Measurements from ENCODE around the gene ZNF483. TPM values are rescaled to one million over a fixed set of nuclear protein-coding genes. Genes with fewer than 3 reads are reported as not detected.
A peak's percentile ranks its signal among the peaks of the same experiment; 100 is the strongest.

ZNF483 gene
- polyA plus RNA-seq, 1 donor (not counting 4 experiments of a cell fraction or from before 2014, with no cell fraction given), result 0.90 TPM

GRCh38 chr9:111599955-111600343 is 75.0 kb downstream of the ZNF483 start:
- peaks cover 8 to 18% of the 10 kb centered on the region in 2 experiments for H3K36me3 ChIP-seq (ENCODE audit: control insufficient read depth in 2 of 2, extremely low read depth in 1 of 2, insufficient read depth in 2 of 2, low read length in 2 of 2)
- H3K9ac ChIP-seq (ENCODE audit: control insufficient read depth, extremely low read depth, insufficient read depth, low read length), result peak overlapping the region; percentile 85
- FAIRE-seq (no peak), DNase-seq (ENCODE audit: low read depth, low spot score) (no peak)
- peak overlapping the region; percentile 94 for H3K4me2 ChIP-seq (ENCODE audit: control insufficient read depth, extremely low read depth, insufficient read depth, low read depth, low read length)
- H3K4me3 ChIP-seq (ENCODE audit: control insufficient read depth in 2 of 3, extremely low read depth in 1 of 3, insufficient read depth in 2 of 3, low read depth in 1 of 3, low read length in 3 of 3), result peak overlapping the region; percentile 63 to 96 (median 90)
- peaks cover 11% of the 10 kb centered on the region for H3K79me2 ChIP-seq (ENCODE audit: control insufficient read depth, insufficient read depth, low read length)
- peak overlapping the region; percentile 95 for H2AFZ ChIP-seq (ENCODE audit: control insufficient read depth, low read length)
- H4K20me1 ChIP-seq (ENCODE audit: control insufficient read depth, extremely low read depth, insufficient read depth, low read length), result no peaks in the 10 kb centered on the region
- dilution Hi-C loops (cut with MboI; ENCODE audit: extremely low pct_ligation_motif_present, low sequenced_read_pairs), result no loop called here
- no peaks in the 10 kb centered on the region for H3K27me3 ChIP-seq (ENCODE audit: control insufficient read depth, extremely low read depth, insufficient read depth, low read length)
- H3K4me1 ChIP-seq (ENCODE audit: control insufficient read depth, extremely low read depth, insufficient read depth, low read length), result peaks cover 19% of the 10 kb centered on the region
- H3K9me1 ChIP-seq (ENCODE audit: control insufficient read depth, extremely low read depth, insufficient read depth, low read length), result no peaks in the 10 kb centered on the region
- TF ChIP-seq CTCF (optimal IDR thresholded peaks at IDR 0.05 in 1 of 3, IDR thresholded peaks at IDR 0.05 in 1 of 3, conservative IDR thresholded peaks at IDR 0.05 in 1 of 3; ENCODE audit: extremely low read depth in 1 of 3, insufficient read depth in 2 of 3, low read length in 3 of 3) (no peak), EZH2 (IDR thresholded peaks at IDR 0.05; ENCODE audit: low read length) (no peak)
- no peaks in the 10 kb centered on the region for H3K9me3 ChIP-seq (ENCODE audit: control insufficient read depth, low read depth, low read length)
- peak overlapping the region; percentile 81 for H3K27ac ChIP-seq (ENCODE audit: control insufficient read depth, insufficient read depth, low read length)

GRCh38 chr9:111601237-111602018 is 76.4 kb downstream of the ZNF483 start:
- peak overlapping the region; percentile 27 for H3K4me2 ChIP-seq (ENCODE audit: control insufficient read depth, extremely low read depth, insufficient read depth, low read depth, low read length)
- H3K27ac ChIP-seq (ENCODE audit: control insufficient read depth, insufficient read depth, low read length), result peak overlapping the region; percentile 52
- H4K20me1 ChIP-seq (ENCODE audit: control insufficient read depth, extremely low read depth, insufficient read depth, low read length), result no peaks in the 10 kb centered on the region
- dilution Hi-C loops (cut with MboI; ENCODE audit: extremely low pct_ligation_motif_present, low sequenced_read_pairs), result no loop called here
- H3K36me3 ChIP-seq (ENCODE audit: control insufficient read depth in 2 of 2, extremely low read depth in 1 of 2, insufficient read depth in 2 of 2, low read length in 2 of 2), result peaks cover 3 to 9% of the 10 kb centered on the region in 2 experiments
- H3K9me1 ChIP-seq (ENCODE audit: control insufficient read depth, extremely low read depth, insufficient read depth, low read length), result no peaks in the 10 kb centered on the region
- no peaks in the 10 kb centered on the region for H3K9me3 ChIP-seq (ENCODE audit: control insufficient read depth, low read depth, low read length)
- TF ChIP-seq CTCF (optimal IDR thresholded peaks at IDR 0.05 in 1 of 3, IDR thresholded peaks at IDR 0.05 in 1 of 3, conservative IDR thresholded peaks at IDR 0.05 in 1 of 3; ENCODE audit: extremely low read depth in 1 of 3, insufficient read depth in 2 of 3, low read length in 3 of 3), result no peak
- TF ChIP-seq EZH2 (IDR thresholded peaks at IDR 0.05; ENCODE audit: low read length), result no peak
- peaks cover 19% of the 10 kb centered on the region for H3K4me1 ChIP-seq (ENCODE audit: control insufficient read depth, extremely low read depth, insufficient read depth, low read length)
- no peak overlapping the region for H3K9ac ChIP-seq (ENCODE audit: control insufficient read depth, extremely low read depth, insufficient read depth, low read length)
- no peaks in the 10 kb centered on the region for H3K27me3 ChIP-seq (ENCODE audit: control insufficient read depth, extremely low read depth, insufficient read depth, low read length)
- peak overlapping the region; percentile 62 for H2AFZ ChIP-seq (ENCODE audit: control insufficient read depth, low read length)
- peaks cover 11% of the 10 kb centered on the region for H3K79me2 ChIP-seq (ENCODE audit: control insufficient read depth, insufficient read depth, low read length)
- DNase-seq (ENCODE audit: low read depth, low spot score) (no peak), FAIRE-seq (peak; percentile 79)
- H3K4me3 ChIP-seq (ENCODE audit: control insufficient read depth in 2 of 3, extremely low read depth in 1 of 3, insufficient read depth in 2 of 3, low read depth in 1 of 3, low read length in 3 of 3), result no peak overlapping the region

All from keratinocyte (primary cell).